ENCODE data around the gene C1QB. TPM values are rescaled to one million over a fixed set of nuclear protein-coding genes. Genes with fewer than 3 reads are reported as not detected.

C1QB gene
- total RNA-seq, 6 experiments from 2014 or later = 69.8 to 330 (median 152) TPM

- ATAC-seq (no peak), DNase-seq (no peak)
- no CpG with 5 or more reads among the region's 12 CpGs for whole genome bisulfite sequencing (ENCODE audit: insufficient coverage, low coverage, low lambda C conversion rate, missing lambda C conversion rate)
- Histone ChIP-seq H3K27ac (no peak overlapping the region), H3K4me3 (peak overlapping the region; percentile 5 to 33 (median 16)), H3K27me3 (no peaks in the 10 kb centered on the region), H3K9me3 (no peaks in the 10 kb centered on the region), H3K4me1 (no peaks in the 10 kb centered on the region), H3K36me3 (no peaks in the 10 kb centered on the region)
- TF ChIP-seq POLR2A (IDR thresholded peaks at IDR 0.05) (no peak), CTCF (IDR thresholded peaks at IDR 0.05) (no peak)
- intact Hi-C loops (cut with DNase I) = loop anchor here (5.0 to 10.0 kb wide), 2 partner anchors 222 to 509 kb away; no protein-coding TSS in a partner anchor
These were observed 9.1 kb upstream of the C1QB start for GRCh38 chr1:22643928-22644327.

- Histone ChIP-seq H3K4me1 (no peaks in the 10 kb centered on the region), H3K9me3 (no peaks in the 10 kb centered on the region), H3K27ac (no peak overlapping the region), H3K27me3 (no peaks in the 10 kb centered on the region), H3K36me3 (no peaks in the 10 kb centered on the region), H3K4me3 (peak overlapping the region in 1 of 3 donors; percentile 33)
- intact Hi-C loops (cut with DNase I) = loop anchor here in 1 of 2 donors (10.0 kb wide), 1 partner anchor 511 kb away; no protein-coding TSS in a partner anchor
- WGBS (ENCODE audit: insufficient coverage, low coverage, low lambda C conversion rate, missing lambda C conversion rate) = 61% methylated on average over 7 of the region's 7 CpGs
- peak in 2 of 4 donors; percentile 10 to 19 for ATAC-seq
- TF ChIP-seq POLR2A (IDR thresholded peaks at IDR 0.05) = no peak
- no peak for TF ChIP-seq CTCF (IDR thresholded peaks at IDR 0.05)
- DNase-seq = no peak
These were observed 7.1 kb upstream of the C1QB start for GRCh38 chr1:22645931-22646330.

- Histone ChIP-seq H3K4me3 (no peak overlapping the region), H3K36me3 (no peaks in the 10 kb centered on the region), H3K4me1 (no peaks in the 10 kb centered on the region), H3K27me3 (no peaks in the 10 kb centered on the region), H3K9me3 (no peaks in the 10 kb centered on the region), H3K27ac (no peak overlapping the region)
- DNase-seq (no peak), ATAC-seq (no peak)
- WGBS (ENCODE audit: insufficient coverage, low coverage, low lambda C conversion rate, missing lambda C conversion rate) = 22% methylated on average over 1 of the region's 1 CpG
- intact Hi-C loops (cut with DNase I) = loop anchor here in 1 of 2 donors (10.0 kb wide), 1 partner anchor 512 kb away; no protein-coding TSS in a partner anchor
- TF ChIP-seq POLR2A (IDR thresholded peaks at IDR 0.05) (no peak), CTCF (IDR thresholded peaks at IDR 0.05) (no peak)
These were observed 6.7 kb upstream of the C1QB start for GRCh38 chr1:22646384-22646783.

- no peaks in the 10 kb centered on the region for H3K36me3 ChIP-seq
- intact Hi-C loops (cut with DNase I) = no loop called here
- no peaks in the 10 kb centered on the region for H3K9me3 ChIP-seq
- H3K4me3 ChIP-seq = no peak overlapping the region
- DNase-seq (no peak), ATAC-seq (no peak)
- TF ChIP-seq CTCF (IDR thresholded peaks at IDR 0.05) = no peak
- no peak for TF ChIP-seq POLR2A (IDR thresholded peaks at IDR 0.05)
- H3K27me3 ChIP-seq = no peaks in the 10 kb centered on the region
- H3K27ac ChIP-seq = no peak overlapping the region
- no peaks in the 10 kb centered on the region for H3K4me1 ChIP-seq
- 81% methylated on average over 11 of the region's 13 CpGs for WGBS (ENCODE audit: insufficient coverage, low coverage, low lambda C conversion rate, missing lambda C conversion rate)
These were observed 2.8 kb upstream of the C1QB start for GRCh38 chr1:22650089-22650693.

Measured in right lobe of liver (tissue), 6 donors.